Esophagus muscularis mucosa (tissue), 4 donors: ENCODE results near the gene OAF. TPM values are rescaled to one million over a fixed set of nuclear protein-coding genes. Genes with fewer than 3 reads are reported as not detected.

Experiments
- DNase-seq: peaks from one replicate; pipeline ENCODE4 v3.0.0-alpha.2; 2017; ENCODE audit errors: extremely low spot score
- H3K27ac ChIP-seq, 4 donors: fragments of 200-600 bp; sonication (generic); replicated peaks in 1 of 4; 1 replicate in 3 of 4; 2 replicates in 1 of 4; pipeline ENCODE4 v1.5.1; 2016 to 2019; ENCODE audit warnings: mild to moderate bottlenecking in 1 of 4
- H3K27me3 ChIP-seq, 4 donors: fragments of 200-600 bp; sonication (generic); one replicate each; pipeline versions ENCODE4 v1.5.1 to v1.6.0; 2016 to 2019
- H3K36me3 ChIP-seq, 4 donors: fragments of 200-600 bp; sonication (generic); one replicate each; pipeline ENCODE4 v1.5.1; 2016 to 2019
- H3K4me1 ChIP-seq, 4 donors: fragments of 200-600 bp; sonication (generic); one replicate each; pipeline ENCODE4 v1.5.1; 2016 to 2019
- H3K4me3 ChIP-seq, 4 donors: fragments of 200-600 bp; sonication (generic); 1 replicate in 2 of 4; 2 replicates in 2 of 4; pipeline ENCODE4 v1.5.1; 2016 to 2019; ENCODE audit warnings: mild to moderate bottlenecking in 4 of 4, moderate library complexity in 1 of 4
- H3K9me3 ChIP-seq, 4 donors: fragments of 200-600 bp; sonication (generic); 1 replicate in 3 of 4; 2 replicates in 1 of 4; pipeline ENCODE4 v1.5.1; 2016 to 2019
- EP300 ChIP-seq: sonication (generic); formaldehyde crosslinking; IDR thresholded peaks from one replicate; pipeline ENCODE4 v1.6.1; 2017; ENCODE audit warnings: antibody characterized with exemption
- POLR2A ChIP-seq: fragments of 450-650 bp; IDR thresholded peaks from one replicate; pipeline ENCODE4 v1.6.1; 2017; ENCODE audit warnings: antibody characterized with exemption, moderate library complexity, mild to moderate bottlenecking, low read depth
- POLR2AphosphoS5 ChIP-seq, 2 donors: sonication (generic); formaldehyde crosslinking; IDR thresholded peaks; one replicate each; pipeline ENCODE4 v1.6.1; 2017; ENCODE audit warnings: antibody characterized with exemption in 2 of 2
- WGBS: methylation state at CpG from one replicate; pipeline ENCODE4 v1.1.5; 2018; 5-methylcytosine and 5-hydroxymethylcytosine counted together
- intact Hi-C: fragments of 100-400 bp; cut with DNase I; formaldehyde crosslinking; loops from one replicate; pipeline ENCODE4 v1.15.1; 2023
- total RNA-seq, 4 donors: library from RNA; depleted of rRNA; stranded (reverse); fragments of >200 nt; gene quantifications; one replicate each; pipeline versions ENCODE4 v1.1.0 to v1.2.1, GENCODE V29; 2016
- TF ChIP-seq, protein P1 (sequence below), 3 experiments: fragments of 200-600 bp in 2 of 3; fragments of 450-650 bp in 1 of 3; sonication (generic) in 2 of 3; IDR thresholded peaks; one replicate each; pipeline ENCODE4 v1.5.1; 2017 to 2019; ENCODE audit warnings: antibody characterized with exemption in 3 of 3, mild to moderate bottlenecking in 2 of 3, moderate library complexity in 1 of 3

The OAF gene
- total RNA-seq, 4 donors from 2014 or later, result 30.7 to 66.1 (median 58.1) TPM

DNA sequence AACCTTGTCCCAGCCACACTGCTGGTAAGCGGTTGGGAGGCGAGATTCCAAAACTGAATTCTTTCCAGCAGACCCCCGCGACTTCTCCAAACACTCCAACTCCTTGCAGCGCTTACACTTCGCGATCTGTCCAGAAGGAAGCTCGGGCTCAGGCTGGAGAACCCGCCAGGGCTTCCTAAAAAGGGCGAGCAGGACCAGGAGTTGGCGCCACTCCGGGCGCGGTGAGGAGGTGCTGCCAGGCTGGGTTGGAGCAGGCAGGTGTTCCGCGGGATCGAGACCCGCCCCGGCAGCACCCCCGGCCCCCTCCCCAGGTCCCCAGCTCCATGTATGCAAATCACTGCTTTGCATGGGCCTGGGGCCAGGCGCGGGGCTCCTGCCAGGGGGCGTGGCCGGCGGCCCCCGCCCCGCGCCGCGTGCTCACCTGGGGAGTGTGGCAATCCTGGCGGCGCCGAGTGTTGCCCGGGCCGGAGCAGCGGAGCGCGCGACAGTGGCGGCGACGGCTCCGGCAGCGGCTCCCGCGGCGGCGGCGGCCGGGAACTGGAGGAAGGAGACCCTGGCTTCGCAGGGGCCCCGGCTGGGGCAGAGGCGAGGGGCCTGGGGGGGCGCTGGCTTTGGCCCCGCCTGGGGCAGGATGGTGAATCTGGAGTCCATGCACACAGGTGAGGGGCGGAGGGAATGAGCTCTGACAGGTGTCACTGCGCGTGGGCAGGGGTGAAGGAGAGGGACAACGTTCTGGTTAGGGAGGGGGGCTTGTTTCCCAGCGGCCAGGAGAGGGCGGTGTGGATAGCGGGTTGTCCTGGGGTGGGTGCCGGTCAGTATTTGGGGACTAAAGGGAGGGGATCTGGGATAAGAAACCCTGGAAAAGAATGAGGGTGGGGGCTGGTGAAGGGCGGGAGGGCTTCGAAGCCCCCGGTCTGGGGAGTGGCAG lies 29.1 kb downstream of the OAF start, which contains the start of gene POU2F3:
TSS of gene POU2F3 (plus strand) at position 428 of the 928 bp plus-strand sequence. CDS start at position 632, 204 bp downstream.
- no peaks in the 10 kb centered on the region for H3K9me3 ChIP-seq
- no peaks in the 10 kb centered on the region for H3K36me3 ChIP-seq
- intact Hi-C loops, result loop anchor here (5.0 kb wide), 1 partner anchor 62 kb away; no protein-coding TSS in a partner anchor
- DNase-seq, result no peak
- 15% methylated on average over 43 of the region's 66 CpGs for WGBS
- no peak within 1 kb of the TSS for H3K27ac ChIP-seq
- H3K4me3 ChIP-seq, result peak within 1 kb of the TSS in 2 of 4 donors; percentile 20 to 22
- TF ChIP-seq POLR2A (no peak), POLR2AphosphoS5 (IDR thresholded peaks at IDR 0.05) (no peak), EP300 (no peak)
- TF ChIP-seq, protein P1, sequence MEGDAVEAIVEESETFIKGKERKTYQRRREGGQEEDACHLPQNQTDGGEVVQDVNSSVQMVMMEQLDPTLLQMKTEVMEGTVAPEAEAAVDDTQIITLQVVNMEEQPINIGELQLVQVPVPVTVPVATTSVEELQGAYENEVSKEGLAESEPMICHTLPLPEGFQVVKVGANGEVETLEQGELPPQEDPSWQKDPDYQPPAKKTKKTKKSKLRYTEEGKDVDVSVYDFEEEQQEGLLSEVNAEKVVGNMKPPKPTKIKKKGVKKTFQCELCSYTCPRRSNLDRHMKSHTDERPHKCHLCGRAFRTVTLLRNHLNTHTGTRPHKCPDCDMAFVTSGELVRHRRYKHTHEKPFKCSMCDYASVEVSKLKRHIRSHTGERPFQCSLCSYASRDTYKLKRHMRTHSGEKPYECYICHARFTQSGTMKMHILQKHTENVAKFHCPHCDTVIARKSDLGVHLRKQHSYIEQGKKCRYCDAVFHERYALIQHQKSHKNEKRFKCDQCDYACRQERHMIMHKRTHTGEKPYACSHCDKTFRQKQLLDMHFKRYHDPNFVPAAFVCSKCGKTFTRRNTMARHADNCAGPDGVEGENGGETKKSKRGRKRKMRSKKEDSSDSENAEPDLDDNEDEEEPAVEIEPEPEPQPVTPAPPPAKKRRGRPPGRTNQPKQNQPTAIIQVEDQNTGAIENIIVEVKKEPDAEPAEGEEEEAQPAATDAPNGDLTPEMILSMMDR (IDR thresholded peaks at IDR 0.05), result no peak
- H3K27me3 ChIP-seq, result peaks cover 0 to 73% (median 23%) of the 10 kb centered on the region in 4 donors
- peaks cover 0 to 10% (median 9%) of the 10 kb centered on the region in 4 donors for H3K4me1 ChIP-seq

DNA sequence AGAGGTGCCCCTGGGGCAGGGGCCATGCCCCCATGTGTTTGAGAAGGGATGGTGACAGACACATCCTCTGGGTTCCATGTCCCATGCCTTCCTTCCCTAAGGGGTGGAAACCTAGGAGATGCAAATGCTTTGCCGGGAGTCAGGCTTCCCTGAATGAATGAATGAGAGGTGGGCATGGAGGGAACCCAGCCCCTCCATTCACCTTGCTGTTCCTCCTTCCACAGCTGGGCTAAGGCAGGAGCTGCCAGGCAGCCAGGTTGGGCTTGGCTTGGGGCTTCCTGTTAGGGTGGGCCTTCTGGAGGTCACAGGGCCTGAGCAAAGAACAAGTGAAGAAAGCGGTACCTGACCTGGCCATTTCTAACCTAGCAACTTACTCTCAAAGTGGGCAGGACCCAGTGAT lies 30.0 kb downstream of the OAF start:
- peaks cover 0 to 76% (median 24%) of the 10 kb centered on the region in 4 donors for H3K27me3 ChIP-seq
- TF ChIP-seq POLR2A (no peak), POLR2AphosphoS5 (IDR thresholded peaks at IDR 0.05) (no peak), EP300 (no peak)
- TF ChIP-seq, protein P1 (IDR thresholded peaks at IDR 0.05), result no peak
- H3K4me3 ChIP-seq, result no peak overlapping the region
- no peaks in the 10 kb centered on the region for H3K9me3 ChIP-seq
- no peak overlapping the region for H3K27ac ChIP-seq
- peaks cover 0 to 10% (median 9%) of the 10 kb centered on the region in 4 donors for H3K4me1 ChIP-seq
- DNase-seq, result no peak
- no peaks in the 10 kb centered on the region for H3K36me3 ChIP-seq
- intact Hi-C loops, result no loop called here
- WGBS, result 90% methylated on average over 2 of the region's 2 CpGs

DNA sequence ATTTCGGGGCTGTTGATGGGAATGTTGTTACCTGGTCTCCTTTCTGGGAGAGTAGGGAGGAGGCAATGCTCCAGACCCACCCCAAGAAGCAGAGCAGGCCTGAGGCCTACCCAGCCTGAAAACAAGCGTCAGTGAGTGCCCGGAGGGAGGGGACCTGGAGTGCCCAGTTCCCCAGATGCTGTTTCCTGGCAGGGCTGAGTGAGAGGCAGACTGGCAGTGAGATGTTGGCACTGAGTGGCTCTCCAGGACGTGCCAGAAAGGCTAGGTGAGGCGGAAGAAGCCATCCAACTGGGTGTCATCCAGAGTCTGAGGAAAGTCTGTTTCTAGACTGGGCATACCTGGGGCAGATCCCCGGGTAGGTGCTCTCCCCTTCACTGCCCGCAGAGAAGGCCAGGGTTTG lies 30.4 kb downstream of the OAF start:
- Histone ChIP-seq H3K4me1 (peaks cover 0 to 10% (median 9%) of the 10 kb centered on the region in 4 donors), H3K27ac (no peak overlapping the region), H3K9me3 (no peaks in the 10 kb centered on the region), H3K36me3 (no peaks in the 10 kb centered on the region), H3K4me3 (no peak overlapping the region), H3K27me3 (peaks cover 0 to 80% (median 24%) of the 10 kb centered on the region in 4 donors)
- 95% methylated on average over 7 of the region's 7 CpGs for WGBS
- TF ChIP-seq EP300 (no peak), POLR2A (no peak), POLR2AphosphoS5 (IDR thresholded peaks at IDR 0.05) (no peak)
- TF ChIP-seq, protein P1 (IDR thresholded peaks at IDR 0.05), result no peak
- intact Hi-C loops, result no loop called here
- no peak for DNase-seq

DNA sequence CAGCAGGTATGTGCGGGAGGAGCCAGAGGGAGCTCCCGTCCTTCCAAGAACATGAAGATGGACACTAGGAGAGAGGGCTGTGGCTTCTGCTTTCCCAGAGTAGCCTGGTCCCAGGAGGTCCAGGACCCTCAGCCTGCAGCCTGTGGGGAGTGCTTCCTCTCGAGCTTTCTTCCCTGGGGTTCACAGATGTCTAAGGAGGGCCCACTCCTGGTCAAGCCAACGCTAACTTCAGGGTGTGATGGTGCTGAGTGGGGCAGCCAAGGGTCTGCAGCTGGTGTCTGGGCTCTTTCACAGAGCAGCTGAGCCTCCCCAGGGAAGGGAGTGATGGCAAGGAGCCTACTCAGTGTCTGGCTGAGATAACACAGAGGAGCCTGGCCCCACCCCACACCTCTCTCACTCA lies 32.4 kb downstream of the OAF start:
- Histone ChIP-seq H3K36me3 (no peaks in the 10 kb centered on the region), H3K4me3 (no peak overlapping the region), H3K27me3 (peaks cover 0 to 76% (median 24%) of the 10 kb centered on the region in 4 donors), H3K4me1 (peaks cover 0 to 10% (median 9%) of the 10 kb centered on the region in 4 donors), H3K27ac (no peak overlapping the region), H3K9me3 (no peaks in the 10 kb centered on the region)
- intact Hi-C loops, result no loop called here
- no peak for DNase-seq
- WGBS, result 52% methylated on average over 2 of the region's 4 CpGs
- TF ChIP-seq EP300 (no peak), POLR2AphosphoS5 (IDR thresholded peaks at IDR 0.05) (no peak), POLR2A (no peak)
- TF ChIP-seq, protein P1 (IDR thresholded peaks at IDR 0.05), result no peak
